Peyer's patch (tissue), 4 donors: ENCODE results near the gene MRPL39. TPM values are rescaled to one million over a fixed set of nuclear protein-coding genes. Genes with fewer than 3 reads are reported as not detected.

Source experiments
- DNase-seq, 3 donors: peaks; one replicate each; pipeline ENCODE4 v3.0.0-alpha.2; 2017 to 2019
- H3K27ac ChIP-seq, 4 donors: fragments of 200-600 bp; sonication (generic); one replicate each; pipeline ENCODE4 v1.5.1; 2016 to 2019
- H3K27me3 ChIP-seq, 2 donors: fragments of 200-600 bp; sonication (generic); one replicate each; pipeline ENCODE4 v1.5.1; 2019
- H3K36me3 ChIP-seq, 3 donors: fragments of 200-600 bp; sonication (generic); one replicate each; pipeline ENCODE4 v1.5.1; 2016 to 2019
- H3K4me1 ChIP-seq, 4 donors: fragments of 200-600 bp; sonication (generic); one replicate each; pipeline ENCODE4 v1.5.1; 2016 to 2019
- H3K4me3 ChIP-seq, 4 donors: fragments of 200-600 bp; sonication (generic); 1 replicate in 3 of 4; 2 replicates in 1 of 4; pipeline ENCODE4 v1.5.1; 2016 to 2019; ENCODE audit warnings: mild to moderate bottlenecking in 1 of 4
- H3K9me3 ChIP-seq, 4 donors: fragments of 200-600 bp; sonication (generic); one replicate each; pipeline ENCODE4 v1.5.1; 2016 to 2019; ENCODE audit warnings: mild to moderate bottlenecking in 1 of 4
- POLR2A ChIP-seq, 2 donors: fragments of 450-650 bp; IDR thresholded peaks; one replicate each; pipeline ENCODE4 v1.5.1; 2017; ENCODE audit warnings: antibody characterized with exemption in 2 of 2, mild to moderate bottlenecking in 2 of 2, moderate library complexity in 2 of 2
- total RNA-seq, 4 donors: library from RNA; depleted of rRNA; stranded (reverse); fragments of >200 nt; gene quantifications; one replicate each; pipeline ENCODE4 v1.1.0, GENCODE V29; 2016
- TF ChIP-seq, protein P1 (sequence below), 6 experiments: fragments of 450-650 bp in 4 of 6; fragments of 200-600 bp in 2 of 6; sonication (generic) in 1 of 6; IDR thresholded peaks; one replicate each; pipeline ENCODE4 v1.5.1; 2017 to 2019; ENCODE audit warnings: antibody characterized with exemption in 6 of 6, mild to moderate bottlenecking in 3 of 6, moderate library complexity in 1 of 6

The MRPL39 gene
- total RNA-seq, 4 donors from 2014 or later, result 5.3 to 18.2 (median 16.1) TPM

GRCh38 chr21:25557180-25557579 is 50.1 kb downstream of the MRPL39 start:
- TF ChIP-seq POLR2A (IDR thresholded peaks at IDR 0.05), result no peak
- TF ChIP-seq, protein P1, sequence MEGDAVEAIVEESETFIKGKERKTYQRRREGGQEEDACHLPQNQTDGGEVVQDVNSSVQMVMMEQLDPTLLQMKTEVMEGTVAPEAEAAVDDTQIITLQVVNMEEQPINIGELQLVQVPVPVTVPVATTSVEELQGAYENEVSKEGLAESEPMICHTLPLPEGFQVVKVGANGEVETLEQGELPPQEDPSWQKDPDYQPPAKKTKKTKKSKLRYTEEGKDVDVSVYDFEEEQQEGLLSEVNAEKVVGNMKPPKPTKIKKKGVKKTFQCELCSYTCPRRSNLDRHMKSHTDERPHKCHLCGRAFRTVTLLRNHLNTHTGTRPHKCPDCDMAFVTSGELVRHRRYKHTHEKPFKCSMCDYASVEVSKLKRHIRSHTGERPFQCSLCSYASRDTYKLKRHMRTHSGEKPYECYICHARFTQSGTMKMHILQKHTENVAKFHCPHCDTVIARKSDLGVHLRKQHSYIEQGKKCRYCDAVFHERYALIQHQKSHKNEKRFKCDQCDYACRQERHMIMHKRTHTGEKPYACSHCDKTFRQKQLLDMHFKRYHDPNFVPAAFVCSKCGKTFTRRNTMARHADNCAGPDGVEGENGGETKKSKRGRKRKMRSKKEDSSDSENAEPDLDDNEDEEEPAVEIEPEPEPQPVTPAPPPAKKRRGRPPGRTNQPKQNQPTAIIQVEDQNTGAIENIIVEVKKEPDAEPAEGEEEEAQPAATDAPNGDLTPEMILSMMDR (IDR thresholded peaks at IDR 0.05), result no peak
- Histone ChIP-seq H3K9me3 (no peaks in the 10 kb centered on the region), H3K27ac (no peak overlapping the region), H3K4me3 (no peak overlapping the region), H3K4me1 (peaks cover 0 to 4% (median 1%) of the 10 kb centered on the region in 4 donors), H3K36me3 (no peaks in the 10 kb centered on the region), H3K27me3 (no peaks in the 10 kb centered on the region)
- DNase-seq, result no peak

GRCh38 chr21:25556091-25556490 is 51.2 kb downstream of the MRPL39 start:
- Histone ChIP-seq H3K27me3 (no peaks in the 10 kb centered on the region), H3K27ac (no peak overlapping the region), H3K36me3 (no peaks in the 10 kb centered on the region), H3K4me3 (no peak overlapping the region), H3K9me3 (no peaks in the 10 kb centered on the region), H3K4me1 (peaks cover 0 to 4% (median under 1%) of the 10 kb centered on the region in 4 donors)
- TF ChIP-seq, protein P1 (IDR thresholded peaks at IDR 0.05), result no peak
- no peak for TF ChIP-seq POLR2A (IDR thresholded peaks at IDR 0.05)
- no peak for DNase-seq

- Histone ChIP-seq H3K27me3 (no peaks in the 10 kb centered on the region), H3K4me1 (peaks cover 0 to 4% (median 0%) of the 10 kb centered on the region in 4 donors), H3K4me3 (no peak overlapping the region), H3K9me3 (no peaks in the 10 kb centered on the region), H3K27ac (no peak overlapping the region), H3K36me3 (no peaks in the 10 kb centered on the region)
- DNase-seq, result no peak
- no peak for TF ChIP-seq POLR2A (IDR thresholded peaks at IDR 0.05)
- TF ChIP-seq, protein P1 (IDR thresholded peaks at IDR 0.05), result no peak
Measured at GRCh38 chr21:25555492-25555891, 51.8 kb downstream of the MRPL39 start.

DNA sequence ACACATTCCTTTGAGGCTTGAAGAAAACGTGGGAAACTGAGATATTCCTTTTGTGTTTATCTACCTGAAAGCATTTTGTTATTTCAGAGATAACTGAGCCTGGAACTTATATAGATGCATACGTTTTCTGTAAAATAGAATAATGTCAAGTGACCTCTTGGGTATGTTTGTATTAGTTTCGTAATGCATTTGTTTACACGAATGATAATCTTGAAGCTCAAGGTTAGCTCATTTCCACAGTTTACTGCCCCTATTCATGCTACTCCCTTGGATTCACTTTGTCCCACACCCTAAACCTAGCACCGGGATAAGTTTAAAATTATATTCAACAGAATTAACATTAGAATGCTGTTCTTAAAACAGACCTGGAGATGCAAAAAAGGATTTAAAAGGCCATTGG is 54.4 kb downstream of the MRPL39 start:
- H3K36me3 ChIP-seq, result no peaks in the 10 kb centered on the region
- DNase-seq, result no peak
- no peak overlapping the region for H3K27ac ChIP-seq
- H3K27me3 ChIP-seq, result no peaks in the 10 kb centered on the region
- no peak overlapping the region for H3K4me3 ChIP-seq
- TF ChIP-seq, protein P1 (IDR thresholded peaks at IDR 0.05), result no peak
- no peaks in the 10 kb centered on the region for H3K9me3 ChIP-seq
- H3K4me1 ChIP-seq, result no peaks in the 10 kb centered on the region

- no peaks in the 10 kb centered on the region for H3K9me3 ChIP-seq
- H3K36me3 ChIP-seq, result no peaks in the 10 kb centered on the region
- no peak overlapping the region for H3K4me3 ChIP-seq
- H3K27me3 ChIP-seq, result no peaks in the 10 kb centered on the region
- DNase-seq, result no peak
- H3K27ac ChIP-seq, result no peak overlapping the region
- no peak for TF ChIP-seq POLR2A (IDR thresholded peaks at IDR 0.05)
- TF ChIP-seq, protein P1 (IDR thresholded peaks at IDR 0.05), result no peak
- no peaks in the 10 kb centered on the region for H3K4me1 ChIP-seq
Measured at GRCh38 chr21:25551569-25551968, 55.7 kb downstream of the MRPL39 start.
